ENCODE results near the gene VAV3. TPM values are rescaled to one million over a fixed set of nuclear protein-coding genes. Genes with fewer than 3 reads are reported as not detected.

Gene VAV3
- total RNA-seq, 1 donor from 2014 or later: 12.3 TPM

- Mint-ChIP-seq H3K9me3 (peaks cover 6% of the 10 kb centered on the region), H3K36me3 (no peaks in the 10 kb centered on the region), H3K27me3 (no peaks in the 10 kb centered on the region), H3K4me1 (ENCODE audit: unreplicated experiment) (no peaks in the 10 kb centered on the region), H3K4me3 (no peak overlapping the region), H3K27ac (no peak overlapping the region)
- no peak for TF ChIP-seq CTCF (conservative IDR thresholded peaks at IDR 0.05)
- no peak for DNase-seq (ENCODE audit: extremely low spot score, unreplicated experiment)
These were observed 97.6 kb downstream of the VAV3 start for GRCh38 chr1:107867422-107867821.

- no peaks in the 10 kb centered on the region for H3K4me1 Mint-ChIP-seq (ENCODE audit: unreplicated experiment)
- no peak for DNase-seq (ENCODE audit: extremely low spot score, unreplicated experiment)
- H3K9me3 Mint-ChIP-seq: peaks cover 6% of the 10 kb centered on the region
- no peaks in the 10 kb centered on the region for H3K36me3 Mint-ChIP-seq
- no peak overlapping the region for H3K27ac Mint-ChIP-seq
- no peaks in the 10 kb centered on the region for H3K27me3 Mint-ChIP-seq
- H3K4me3 Mint-ChIP-seq: no peak overlapping the region
- TF ChIP-seq CTCF (conservative IDR thresholded peaks at IDR 0.05): no peak
These were observed 98.1 kb downstream of the VAV3 start for GRCh38 chr1:107866870-107867269.

- no peak overlapping the region for H3K27ac Mint-ChIP-seq
- H3K4me3 Mint-ChIP-seq: no peak overlapping the region
- DNase-seq (ENCODE audit: extremely low spot score, unreplicated experiment): no peak
- peaks cover 4% of the 10 kb centered on the region for H3K9me3 Mint-ChIP-seq
- no peaks in the 10 kb centered on the region for H3K4me1 Mint-ChIP-seq (ENCODE audit: unreplicated experiment)
- H3K27me3 Mint-ChIP-seq: no peaks in the 10 kb centered on the region
- TF ChIP-seq CTCF (conservative IDR thresholded peaks at IDR 0.05): no peak
- H3K36me3 Mint-ChIP-seq: no peaks in the 10 kb centered on the region
These were observed 99.4 kb downstream of the VAV3 start for GRCh38 chr1:107865627-107866026.

GRCh38 chr1:107863342-107863741 lies 101.6 kb downstream of the VAV3 start:
- no peaks in the 10 kb centered on the region for H3K36me3 Mint-ChIP-seq
- no peaks in the 10 kb centered on the region for H3K4me1 Mint-ChIP-seq (ENCODE audit: unreplicated experiment)
- no peak for DNase-seq (ENCODE audit: extremely low spot score, unreplicated experiment)
- H3K9me3 Mint-ChIP-seq: no peaks in the 10 kb centered on the region
- H3K27ac Mint-ChIP-seq: no peak overlapping the region
- TF ChIP-seq CTCF (conservative IDR thresholded peaks at IDR 0.05): no peak
- no peaks in the 10 kb centered on the region for H3K27me3 Mint-ChIP-seq
- no peak overlapping the region for H3K4me3 Mint-ChIP-seq

- TF ChIP-seq CTCF (conservative IDR thresholded peaks at IDR 0.05): no peak
- H3K36me3 Mint-ChIP-seq: no peaks in the 10 kb centered on the region
- H3K27me3 Mint-ChIP-seq: no peaks in the 10 kb centered on the region
- no peak for DNase-seq (ENCODE audit: extremely low spot score, unreplicated experiment)
- H3K27ac Mint-ChIP-seq: no peak overlapping the region
- no peaks in the 10 kb centered on the region for H3K9me3 Mint-ChIP-seq
- no peak overlapping the region for H3K4me3 Mint-ChIP-seq
- H3K4me1 Mint-ChIP-seq (ENCODE audit: unreplicated experiment): no peaks in the 10 kb centered on the region
These were observed 102.9 kb downstream of the VAV3 start for GRCh38 chr1:107862064-107862463.

GRCh38 chr1:107858323-107858722 lies 106.7 kb downstream of the VAV3 start:
- no peak for TF ChIP-seq CTCF (conservative IDR thresholded peaks at IDR 0.05)
- DNase-seq (ENCODE audit: extremely low spot score, unreplicated experiment): no peak
- no peak overlapping the region for H3K4me3 Mint-ChIP-seq
- H3K9me3 Mint-ChIP-seq: no peaks in the 10 kb centered on the region
- H3K36me3 Mint-ChIP-seq: no peaks in the 10 kb centered on the region
- H3K27me3 Mint-ChIP-seq: no peaks in the 10 kb centered on the region
- no peak overlapping the region for H3K27ac Mint-ChIP-seq
- H3K4me1 Mint-ChIP-seq (ENCODE audit: unreplicated experiment): no peaks in the 10 kb centered on the region
